Tibial artery (tissue), 4 donors: ENCODE results near the gene UBE2E2.

Experiments used
- DNase-seq, 2 donors: peaks; one replicate each; pipeline ENCODE4 v3.0.0-alpha.2; 2019
- H3K27ac ChIP-seq, 2 donors: fragments of 200-600 bp; sonication (generic) in 1 of 2; 1 replicate in 1 of 2; 2 replicates in 1 of 2; pipeline ENCODE4 v1.5.1; 2018 to 2019; ENCODE audit warnings: mild to moderate bottlenecking in 1 of 2
- H3K27me3 ChIP-seq, 2 donors: fragments of 200-600 bp; sonication (generic) in 1 of 2; one replicate each; pipeline versions ENCODE4 v1.5.1 to v1.6.0; 2016 to 2019
- H3K36me3 ChIP-seq, 3 donors: fragments of 200-600 bp; sonication (generic) in 2 of 3; one replicate each; pipeline ENCODE4 v1.5.1; 2016 to 2019; ENCODE audit warnings: mild to moderate bottlenecking in 2 of 3
- H3K4me1 ChIP-seq, 4 donors: fragments of 200-600 bp; sonication (generic) in 2 of 4; 1 replicate in 3 of 4; 2 replicates in 1 of 4; pipeline ENCODE4 v1.5.1; 2016 to 2019
- H3K4me3 ChIP-seq, 2 donors: fragments of 200-600 bp; sonication (generic) in 1 of 2; 1 replicate in 1 of 2; 2 replicates in 1 of 2; pipeline ENCODE4 v1.5.1; 2018 to 2019; ENCODE audit warnings: mild to moderate bottlenecking in 2 of 2
- H3K9me3 ChIP-seq, 3 donors: fragments of 200-600 bp; sonication (generic) in 1 of 3; one replicate each; pipeline ENCODE4 v1.5.1; 2016 to 2019
- CTCF ChIP-seq, 2 experiments: fragments of 200-600 bp in 1 of 2; fragments of 450-650 bp in 1 of 2; IDR thresholded peaks; one replicate each; pipeline ENCODE4 v1.5.1; 2017 to 2019; ENCODE audit warnings: antibody characterized with exemption in 2 of 2, mild to moderate bottlenecking in 1 of 2, moderate library complexity in 1 of 2
- intact Hi-C: fragments of 100-400 bp; cut with DNase I; formaldehyde crosslinking; loops from one replicate; pipeline ENCODE4 v1.15.0; 2023; ENCODE audit warnings: low total_unique reads

The UBE2E2 gene

GRCh38 chr3:23547905-23548650 is 345.0 kb downstream of the UBE2E2 start:
- Histone ChIP-seq H3K4me3 (no peak overlapping the region), H3K9me3 (no peaks in the 10 kb centered on the region), H3K36me3 (no peaks in the 10 kb centered on the region), H3K27me3 (no peaks in the 10 kb centered on the region), H3K27ac (no peak overlapping the region), H3K4me1 (no peaks in the 10 kb centered on the region)
- TF ChIP-seq CTCF (IDR thresholded peaks at IDR 0.05) = no peak
- intact Hi-C loops = no loop called here
- DNase-seq = no peak

- intact Hi-C loops = no loop called here
- Histone ChIP-seq H3K27ac (no peak overlapping the region), H3K36me3 (no peaks in the 10 kb centered on the region), H3K27me3 (no peaks in the 10 kb centered on the region), H3K4me1 (no peaks in the 10 kb centered on the region), H3K4me3 (no peak overlapping the region), H3K9me3 (no peaks in the 10 kb centered on the region)
- no peak for TF ChIP-seq CTCF (IDR thresholded peaks at IDR 0.05)
- DNase-seq = no peak
Measured at GRCh38 chr3:23548706-23549105, 345.6 kb downstream of the UBE2E2 start.

GRCh38 chr3:23549148-23549910 is 346.2 kb downstream of the UBE2E2 start:
- Histone ChIP-seq H3K4me3 (no peak overlapping the region), H3K27me3 (no peaks in the 10 kb centered on the region), H3K4me1 (no peaks in the 10 kb centered on the region), H3K27ac (no peak overlapping the region), H3K36me3 (no peaks in the 10 kb centered on the region), H3K9me3 (no peaks in the 10 kb centered on the region)
- no peak for TF ChIP-seq CTCF (IDR thresholded peaks at IDR 0.05)
- DNase-seq = no peak
- intact Hi-C loops = no loop called here

GRCh38 chr3:23550402-23550801 is 347.3 kb downstream of the UBE2E2 start:
- no peaks in the 10 kb centered on the region for H3K9me3 ChIP-seq
- no peak for DNase-seq
- H3K4me3 ChIP-seq = no peak overlapping the region
- H3K27ac ChIP-seq = no peak overlapping the region
- intact Hi-C loops = no loop called here
- TF ChIP-seq CTCF (IDR thresholded peaks at IDR 0.05) = no peak
- no peaks in the 10 kb centered on the region for H3K27me3 ChIP-seq
- H3K36me3 ChIP-seq = no peaks in the 10 kb centered on the region
- no peaks in the 10 kb centered on the region for H3K4me1 ChIP-seq

GRCh38 chr3:23552506-23552905 is 349.4 kb downstream of the UBE2E2 start:
- no peak for DNase-seq
- no peak overlapping the region for H3K27ac ChIP-seq
- no peaks in the 10 kb centered on the region for H3K9me3 ChIP-seq
- no peaks in the 10 kb centered on the region for H3K4me1 ChIP-seq
- intact Hi-C loops = no loop called here
- no peak for TF ChIP-seq CTCF (IDR thresholded peaks at IDR 0.05)
- H3K27me3 ChIP-seq = no peaks in the 10 kb centered on the region
- no peaks in the 10 kb centered on the region for H3K36me3 ChIP-seq
- no peak overlapping the region for H3K4me3 ChIP-seq
